GM18498 (cell line): ENCODE measurements around the gene RGCC.

Experiments used
- ATAC-seq: cut with Tn5 transposase; IDR thresholded peaks from one replicate; pipeline ENCODE4 v1.9.1; 2021; ENCODE audit warnings: mild to moderate bottlenecking, moderate library complexity; ENCODE audit not compliant: unreplicated experiment

Gene RGCC

DNA sequence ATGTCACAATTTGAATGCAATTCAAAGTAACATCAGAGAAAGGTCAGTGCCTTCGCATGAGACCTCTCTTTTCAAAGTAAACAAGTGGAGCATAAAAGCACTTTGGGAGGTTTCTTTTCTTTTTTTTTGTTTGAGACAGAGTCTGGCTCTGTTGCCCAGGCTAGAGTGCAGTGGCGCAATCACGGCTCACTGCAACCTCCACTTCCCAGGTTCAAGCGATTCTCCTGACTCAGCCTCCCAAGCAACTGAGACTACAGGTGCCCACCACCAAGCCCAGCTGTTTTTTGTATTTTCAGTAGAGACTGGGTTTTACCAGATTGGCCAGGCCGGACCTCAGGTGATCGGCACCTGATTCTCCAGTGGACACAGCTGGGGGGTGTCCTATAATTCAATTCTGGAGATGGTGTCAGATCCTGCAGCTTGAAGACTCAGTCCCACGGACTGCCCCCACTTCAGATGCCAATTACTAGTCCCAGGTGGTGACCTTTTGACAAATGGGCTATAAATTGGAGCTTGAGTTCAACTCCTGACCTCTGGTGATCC, 57.6 kb downstream of the RGCC start:
- no peak for ATAC-seq

DNA sequence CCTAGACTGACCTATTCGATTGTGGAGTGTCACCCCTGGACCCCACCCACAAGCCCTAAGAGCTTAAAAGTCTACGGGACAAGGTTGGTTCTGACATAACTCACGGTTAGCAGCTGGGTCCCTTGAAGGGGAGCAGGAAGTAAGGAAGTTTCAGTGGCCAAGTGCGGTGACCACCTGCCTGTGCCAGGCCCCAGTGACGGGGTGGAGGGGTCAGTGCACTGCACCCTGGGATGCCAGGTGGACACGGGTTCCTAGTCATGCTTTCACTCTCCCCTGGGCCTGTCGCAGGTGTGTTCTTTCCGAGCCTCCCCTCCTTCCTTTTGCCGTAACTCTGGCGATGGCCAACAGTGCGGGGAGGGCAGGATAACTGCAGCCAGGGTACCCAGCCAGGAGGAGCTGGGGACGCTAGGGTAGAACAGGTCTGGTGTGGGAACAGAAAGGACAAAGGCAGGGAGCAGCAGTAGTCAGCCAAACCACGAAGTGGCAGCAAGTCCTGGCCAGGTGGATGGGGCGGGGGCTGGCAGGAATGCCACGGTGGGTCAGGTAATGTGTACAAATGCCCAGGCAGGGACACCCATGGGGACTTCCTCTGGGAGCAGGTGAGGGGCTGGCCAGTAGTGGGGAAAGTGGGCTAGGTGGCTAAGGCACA, 58.3 kb downstream of the RGCC start:
- no peak for ATAC-seq

DNA sequence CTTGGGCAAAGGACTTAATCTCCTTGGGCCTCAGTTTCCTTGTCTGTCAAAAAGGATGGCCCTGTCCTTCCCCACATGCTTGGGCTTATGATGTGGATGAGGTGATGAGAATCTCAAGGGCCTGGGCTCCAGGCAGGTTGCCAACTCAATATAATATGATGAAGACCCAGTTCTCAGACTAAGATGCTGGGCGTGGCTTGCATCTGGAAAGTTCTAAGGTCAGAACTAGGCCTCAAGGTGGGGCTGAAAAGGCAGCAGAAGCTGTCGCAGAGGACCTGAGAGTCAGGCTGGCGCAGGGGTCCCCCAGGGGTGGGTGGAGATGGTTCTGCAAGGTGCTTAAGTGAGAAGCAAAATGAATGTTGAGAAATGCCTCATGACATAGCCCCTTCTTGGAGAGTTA, 58.8 kb downstream of the RGCC start:
- no peak for ATAC-seq

DNA sequence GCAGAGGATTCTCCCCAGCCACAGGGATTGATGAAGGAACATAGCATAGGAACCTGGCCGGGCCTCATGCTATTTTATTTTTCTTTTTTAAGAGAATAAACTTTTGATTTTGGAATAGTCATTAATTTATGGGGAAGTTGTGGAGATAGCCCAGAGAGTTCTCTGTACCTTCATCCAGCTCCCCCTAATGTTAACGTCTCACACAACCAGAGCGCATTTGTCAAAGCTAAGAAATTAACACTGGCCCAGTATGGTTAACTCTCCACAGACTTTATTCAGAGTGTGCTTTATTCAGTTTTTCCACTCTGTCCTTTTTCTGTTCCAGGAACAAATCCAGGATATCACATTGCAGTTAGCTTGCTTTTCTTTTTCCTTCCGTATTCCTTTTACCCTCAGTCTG, 59.4 kb downstream of the RGCC start:
- no peak for ATAC-seq

DNA sequence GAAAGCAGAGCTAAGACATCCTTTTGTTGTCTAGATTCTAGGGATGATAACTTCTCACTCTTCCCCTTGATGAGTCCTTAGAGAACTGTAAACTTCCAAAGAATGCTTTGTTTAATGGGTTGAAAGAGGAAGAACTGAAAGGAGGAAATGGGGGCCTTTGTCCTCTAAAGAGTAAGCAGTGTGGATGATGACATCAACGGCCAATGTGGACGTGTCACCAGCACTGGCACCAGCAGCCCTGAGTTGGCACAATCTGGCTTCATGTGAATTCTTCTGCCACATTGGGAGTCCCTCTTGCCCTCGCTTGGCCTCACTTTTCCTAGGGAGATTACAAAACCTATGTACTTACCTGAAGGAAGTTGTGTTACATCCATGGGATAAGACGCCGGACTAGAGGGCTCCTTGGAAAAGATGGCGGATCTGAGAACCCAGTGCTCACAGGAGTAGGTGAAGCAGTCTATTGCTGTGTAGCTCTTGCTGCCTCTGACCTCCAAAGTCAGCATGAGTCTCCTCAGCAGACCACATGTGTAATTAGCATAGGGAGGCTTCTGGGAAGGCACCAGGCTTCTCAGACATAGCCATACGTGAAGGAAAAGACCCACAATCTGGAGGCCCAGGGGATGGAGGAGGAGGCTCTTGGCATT, 62.8 kb downstream of the RGCC start:
- no peak for ATAC-seq
